HG02678 (cell line): Measurements from ENCODE around the gene SFT2D2.

Source experiments
- ATAC-seq: cut with Tn5 transposase; IDR thresholded peaks from one replicate; pipeline ENCODE4 v1.9.1; 2021; ENCODE audit warnings: mild to moderate bottlenecking, moderate library complexity; ENCODE audit not compliant: unreplicated experiment

SFT2D2 gene

GRCh38 chr1:168221275-168221674 lies 4.5 kb upstream of the SFT2D2 start:
- no peak for ATAC-seq

- ATAC-seq: no peak
These were observed 2.5 kb upstream of the SFT2D2 start for GRCh38 chr1:168223261-168223660.

- ATAC-seq: no peak
These were observed 1.9 kb upstream of the SFT2D2 start for GRCh38 chr1:168223681-168224540.

- ATAC-seq: no peak
These were observed 813 bp upstream of the SFT2D2 start for GRCh38 chr1:168224991-168225390.

- ATAC-seq: no peak
These were observed 1.8 kb downstream of the SFT2D2 start for GRCh38 chr1:168227620-168228019.

GRCh38 chr1:168229893-168230292 lies 4.1 kb downstream of the SFT2D2 start:
- ATAC-seq: no peak

GRCh38 chr1:168230709-168231108 lies 4.9 kb downstream of the SFT2D2 start:
- no peak for ATAC-seq

- ATAC-seq: peak; percentile 86
These were observed 9.2 kb downstream of the SFT2D2 start for GRCh38 chr1:168234846-168235547.

GRCh38 chr1:168235548-168235885 lies 9.7 kb downstream of the SFT2D2 start:
- no peak for ATAC-seq

- no peak for ATAC-seq
These were observed 10.1 kb downstream of the SFT2D2 start for GRCh38 chr1:168235937-168236336.

GRCh38 chr1:168236836-168237611 lies 11.2 kb downstream of the SFT2D2 start:
- no peak for ATAC-seq

- ATAC-seq: no peak
These were observed 17.4 kb downstream of the SFT2D2 start for GRCh38 chr1:168243198-168243597.

GRCh38 chr1:168243636-168244212 lies 17.9 kb downstream of the SFT2D2 start:
- no peak for ATAC-seq

GRCh38 chr1:168245042-168245441 lies 19.2 kb downstream of the SFT2D2 start:
- ATAC-seq: no peak

GRCh38 chr1:168246506-168246905 lies 20.7 kb downstream of the SFT2D2 start:
- no peak for ATAC-seq

- no peak for ATAC-seq
These were observed 26.5 kb downstream of the SFT2D2 start for GRCh38 chr1:168252204-168252733.

- ATAC-seq: no peak
These were observed 30.4 kb downstream of the SFT2D2 start for GRCh38 chr1:168256164-168256563.

GRCh38 chr1:168257397-168257796 lies 31.6 kb downstream of the SFT2D2 start:
- no peak for ATAC-seq

GRCh38 chr1:168259567-168259966 lies 33.8 kb downstream of the SFT2D2 start:
- ATAC-seq: no peak

- ATAC-seq: no peak
These were observed 34.6 kb downstream of the SFT2D2 start for GRCh38 chr1:168260393-168260792.

- ATAC-seq: no peak
These were observed 35.6 kb downstream of the SFT2D2 start for GRCh38 chr1:168261390-168261789.
